ENCODE measurements around the gene EEFSEC. TPM values are rescaled to one million over a fixed set of nuclear protein-coding genes. Genes with fewer than 3 reads are reported as not detected.

Gene EEFSEC
- total and polyA plus RNA-seq, 2 of the 8 experiments (the other 6 are each of a cell fraction or from before 2014, with no cell fraction given): 13.1 to 19.8 TPM

- no peak for TF ChIP-seq SIX5 (IDR thresholded peaks at IDR 0.05; ENCODE audit: low read depth, low read length)
- TF ChIP-seq RBBP5 (IDR thresholded peaks at IDR 0.05; ENCODE audit: borderline replicate concordance, low read depth, low read length): no peak
- no peak for TF ChIP-seq TEAD4 (IDR thresholded peaks at IDR 0.05; ENCODE audit: low read depth, low read length)
Observed at GRCh38 chr3:128402998-128403397, 249.7 kb downstream of the EEFSEC start (continued).
